ENCODE results near the gene EDIL3. TPM values are rescaled to one million over a fixed set of nuclear protein-coding genes. Genes with fewer than 3 reads are reported as not detected.

Gene EDIL3
- total RNA-seq, 1 experiment from 2014 or later, result not detected

DNA sequence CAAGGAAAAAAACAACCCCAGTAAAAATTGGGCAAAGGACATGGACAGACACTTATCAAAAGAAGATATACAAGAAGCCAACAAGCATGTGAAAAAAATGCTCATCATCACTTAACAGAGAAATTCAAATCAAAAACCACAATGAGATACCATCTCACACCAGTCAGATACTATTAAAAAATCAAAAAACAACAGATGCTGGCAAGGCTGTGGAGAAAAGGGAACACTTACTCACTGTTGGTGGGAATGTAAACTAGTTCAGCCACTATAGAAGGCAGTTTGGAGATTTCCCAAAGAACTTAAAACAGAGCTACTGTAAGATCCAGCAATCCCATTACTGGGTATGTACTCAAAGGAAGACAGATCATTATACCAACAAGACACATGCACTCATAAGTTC, 157.4 kb downstream of the EDIL3 start:
- POLR2A ChIA-PET, result no interaction called here
- H3K36me3 ChIP-seq (ENCODE audit: control insufficient read depth, insufficient read depth, low read length), result no peaks in the 10 kb centered on the region
- H3K36me3 Mint-ChIP-seq (ENCODE audit: insufficient read depth, unreplicated experiment), result no peaks in the 10 kb centered on the region
- intact Hi-C loops (cut with micrococcal nuclease; ENCODE audit: unreplicated experiment), result no loop called here
- no peaks in the 10 kb centered on the region for H3K9me3 ChIP-seq
- H3K4me3 Mint-ChIP-seq (ENCODE audit: unreplicated experiment), result no peak overlapping the region
- H3K4me1 Mint-ChIP-seq (ENCODE audit: low read depth, unreplicated experiment), result no peaks in the 10 kb centered on the region
- H3K4me1 ChIP-seq, result no peaks in the 10 kb centered on the region
- TF ChIP-seq, protein P1, sequence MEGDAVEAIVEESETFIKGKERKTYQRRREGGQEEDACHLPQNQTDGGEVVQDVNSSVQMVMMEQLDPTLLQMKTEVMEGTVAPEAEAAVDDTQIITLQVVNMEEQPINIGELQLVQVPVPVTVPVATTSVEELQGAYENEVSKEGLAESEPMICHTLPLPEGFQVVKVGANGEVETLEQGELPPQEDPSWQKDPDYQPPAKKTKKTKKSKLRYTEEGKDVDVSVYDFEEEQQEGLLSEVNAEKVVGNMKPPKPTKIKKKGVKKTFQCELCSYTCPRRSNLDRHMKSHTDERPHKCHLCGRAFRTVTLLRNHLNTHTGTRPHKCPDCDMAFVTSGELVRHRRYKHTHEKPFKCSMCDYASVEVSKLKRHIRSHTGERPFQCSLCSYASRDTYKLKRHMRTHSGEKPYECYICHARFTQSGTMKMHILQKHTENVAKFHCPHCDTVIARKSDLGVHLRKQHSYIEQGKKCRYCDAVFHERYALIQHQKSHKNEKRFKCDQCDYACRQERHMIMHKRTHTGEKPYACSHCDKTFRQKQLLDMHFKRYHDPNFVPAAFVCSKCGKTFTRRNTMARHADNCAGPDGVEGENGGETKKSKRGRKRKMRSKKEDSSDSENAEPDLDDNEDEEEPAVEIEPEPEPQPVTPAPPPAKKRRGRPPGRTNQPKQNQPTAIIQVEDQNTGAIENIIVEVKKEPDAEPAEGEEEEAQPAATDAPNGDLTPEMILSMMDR (IDR thresholded peaks at IDR 0.05; ENCODE audit: insufficient read depth in 1 of 2, low read depth in 1 of 2, low read length in 1 of 2, severe bottlenecking in 1 of 2, unreplicated experiment in 1 of 2), result no peak
- BruUV-seq (replicated peaks), result no TSS peak
- H3K4me3 ChIP-seq (ENCODE audit: low read depth, low read length), result no peak overlapping the region
- no peaks in the 10 kb centered on the region for H3K27me3 Mint-ChIP-seq (ENCODE audit: insufficient read depth, unreplicated experiment)
- DNase-seq, result no peak
- no peaks in the 10 kb centered on the region for H3K27me3 ChIP-seq (replicated peaks; ENCODE audit: control insufficient read depth, insufficient read depth, low read length)
- CTCF ChIA-PET, result no interaction called here
- H3K9me3 Mint-ChIP-seq (ENCODE audit: unreplicated experiment), result no peaks in the 10 kb centered on the region
- no peak overlapping the region for H3K27ac Mint-ChIP-seq (ENCODE audit: unreplicated experiment)

- POLR2A ChIA-PET, result no interaction called here
These were observed 166.1 kb downstream of the EDIL3 start for GRCh38 chr5:84218546-84218945.

DNA sequence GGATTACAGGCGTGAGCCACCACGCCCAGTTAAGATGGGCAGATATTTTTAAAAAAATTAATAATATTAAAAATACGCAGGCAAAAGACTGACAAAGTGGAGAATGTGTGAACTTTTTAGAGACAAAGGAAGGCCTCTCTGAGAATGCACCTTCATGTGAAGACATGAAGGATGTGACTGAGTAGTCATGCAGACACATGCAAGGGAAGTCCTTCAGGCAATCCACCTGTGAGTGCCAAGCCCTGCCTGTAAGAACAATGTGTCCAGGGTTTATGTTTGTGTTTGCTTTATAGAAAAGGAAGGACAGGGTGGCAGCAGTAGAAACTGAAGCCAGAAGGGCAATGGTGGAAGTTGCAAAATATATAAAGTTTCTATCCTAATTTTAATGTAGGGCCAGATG, 169.2 kb downstream of the EDIL3 start:
- Histone ChIP-seq H3K27me3 (replicated peaks; ENCODE audit: control insufficient read depth, insufficient read depth, low read length) (no peaks in the 10 kb centered on the region), H3K4me1 (no peaks in the 10 kb centered on the region), H3K9me3 (no peaks in the 10 kb centered on the region), H3K4me3 (ENCODE audit: low read depth, low read length) (no peak overlapping the region), H3K36me3 (ENCODE audit: control insufficient read depth, insufficient read depth, low read length) (no peaks in the 10 kb centered on the region)
- H3K4me3 Mint-ChIP-seq (ENCODE audit: unreplicated experiment), result no peak overlapping the region
- intact Hi-C loops (cut with micrococcal nuclease; ENCODE audit: unreplicated experiment), result no loop called here
- H3K9me3 Mint-ChIP-seq (ENCODE audit: unreplicated experiment), result no peaks in the 10 kb centered on the region
- H3K27ac Mint-ChIP-seq (ENCODE audit: unreplicated experiment), result no peak overlapping the region
- peaks cover 3% of the 10 kb centered on the region for H3K27me3 Mint-ChIP-seq (ENCODE audit: insufficient read depth, unreplicated experiment)
- ChIA-PET CTCF (no interaction called here), POLR2A (no interaction called here)
- H3K4me1 Mint-ChIP-seq (ENCODE audit: low read depth, unreplicated experiment), result no peaks in the 10 kb centered on the region
- no peak for DNase-seq
- TF ChIP-seq, protein P1 (IDR thresholded peaks at IDR 0.05; ENCODE audit: insufficient read depth in 1 of 2, low read depth in 1 of 2, low read length in 1 of 2, severe bottlenecking in 1 of 2, unreplicated experiment in 1 of 2), result no peak
- no peaks in the 10 kb centered on the region for H3K36me3 Mint-ChIP-seq (ENCODE audit: insufficient read depth, unreplicated experiment)
- no TSS peak for BruUV-seq (replicated peaks)

More at GRCh38 chr5:84218546-84218945, 166.1 kb downstream of the EDIL3 start:
- CTCF ChIA-PET, result no interaction called here
- Mint-ChIP-seq H3K4me3 (ENCODE audit: unreplicated experiment) (no peak overlapping the region), H3K9me3 (ENCODE audit: unreplicated experiment) (no peaks in the 10 kb centered on the region), H3K4me1 (ENCODE audit: low read depth, unreplicated experiment) (no peaks in the 10 kb centered on the region), H3K27me3 (ENCODE audit: insufficient read depth, unreplicated experiment) (no peaks in the 10 kb centered on the region), H3K36me3 (ENCODE audit: insufficient read depth, unreplicated experiment) (no peaks in the 10 kb centered on the region), H3K27ac (ENCODE audit: unreplicated experiment) (no peak overlapping the region)
- TF ChIP-seq, protein P1 (IDR thresholded peaks at IDR 0.05; ENCODE audit: insufficient read depth in 1 of 2, low read depth in 1 of 2, low read length in 1 of 2, severe bottlenecking in 1 of 2, unreplicated experiment in 1 of 2), result no peak
- intact Hi-C loops (cut with micrococcal nuclease; ENCODE audit: unreplicated experiment), result no loop called here
- Histone ChIP-seq H3K27me3 (replicated peaks; ENCODE audit: control insufficient read depth, insufficient read depth, low read length) (no peaks in the 10 kb centered on the region), H3K4me3 (ENCODE audit: low read depth, low read length) (no peak overlapping the region), H3K4me1 (no peaks in the 10 kb centered on the region), H3K36me3 (ENCODE audit: control insufficient read depth, insufficient read depth, low read length) (no peaks in the 10 kb centered on the region), H3K9me3 (no peaks in the 10 kb centered on the region)
- BruUV-seq (replicated peaks), result no TSS peak
- no peak for DNase-seq
